OCI-LY3 (cell line): ENCODE measurements around the gene HOXA3.

ENCODE experiments used
- EZH2phosphoT487 ChIP-seq: fragments of 200-600 bp; shearing (Covaris generic); IDR thresholded peaks from 2 replicates; pipeline ENCODE4 v1.6.1; 2018; ENCODE audit warnings: antibody characterized with exemption, mixed run types, low read depth
- TF ChIP-seq, protein P1 (sequence below): fragments of 200-600, 300-600 bp; sonication (generic); IDR thresholded peaks from 2 replicates; pipeline ENCODE4 v1.5.1; 2014; ENCODE audit warnings: antibody characterized with exemption, low read length, low read depth

DNA sequence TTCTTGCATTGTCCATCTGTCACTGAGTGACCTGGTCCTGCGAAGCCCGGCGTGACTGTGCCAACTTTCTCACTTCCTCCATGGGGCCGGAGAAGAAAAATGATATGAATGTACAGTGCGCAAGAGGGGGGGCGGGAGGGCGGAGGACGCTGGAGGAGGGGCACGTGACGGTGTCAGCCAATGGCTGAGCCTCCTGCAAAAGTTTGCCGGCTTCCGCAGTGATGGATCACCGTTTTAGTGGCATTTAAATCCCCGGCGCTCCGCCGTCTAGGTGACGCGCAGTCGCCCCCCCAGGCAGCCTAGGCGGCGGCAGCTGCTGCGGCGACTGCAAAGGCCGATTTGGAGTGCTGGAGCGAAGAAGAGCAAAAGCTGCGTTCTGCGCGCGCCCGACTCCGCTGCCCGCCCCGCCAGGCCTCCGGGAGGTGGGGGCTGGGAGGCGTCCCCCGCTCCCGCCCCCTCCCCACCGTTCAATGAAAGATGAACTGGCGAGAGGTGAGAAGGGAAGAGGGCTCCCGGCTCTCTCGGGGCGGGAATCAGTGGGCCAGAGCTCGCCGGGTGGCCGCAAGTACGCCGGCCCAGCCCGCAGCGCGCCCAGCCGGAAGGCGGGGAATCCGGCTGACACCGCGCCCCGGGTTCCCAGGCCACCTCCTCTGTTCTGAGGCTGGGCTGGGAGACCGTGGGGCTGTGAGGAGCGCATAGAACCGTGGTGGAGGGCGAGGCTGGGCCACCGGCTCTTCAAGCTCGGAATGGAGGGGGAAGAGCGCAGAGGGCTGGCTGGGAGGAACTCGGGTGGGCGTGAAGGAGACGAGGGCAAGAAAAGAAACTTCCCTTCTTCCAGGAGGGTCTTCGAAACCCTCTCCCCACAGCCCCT, 56.3 kb downstream of the HOXA3 start, which contains the start of gene HOXA1:
- TF ChIP-seq, protein P1, sequence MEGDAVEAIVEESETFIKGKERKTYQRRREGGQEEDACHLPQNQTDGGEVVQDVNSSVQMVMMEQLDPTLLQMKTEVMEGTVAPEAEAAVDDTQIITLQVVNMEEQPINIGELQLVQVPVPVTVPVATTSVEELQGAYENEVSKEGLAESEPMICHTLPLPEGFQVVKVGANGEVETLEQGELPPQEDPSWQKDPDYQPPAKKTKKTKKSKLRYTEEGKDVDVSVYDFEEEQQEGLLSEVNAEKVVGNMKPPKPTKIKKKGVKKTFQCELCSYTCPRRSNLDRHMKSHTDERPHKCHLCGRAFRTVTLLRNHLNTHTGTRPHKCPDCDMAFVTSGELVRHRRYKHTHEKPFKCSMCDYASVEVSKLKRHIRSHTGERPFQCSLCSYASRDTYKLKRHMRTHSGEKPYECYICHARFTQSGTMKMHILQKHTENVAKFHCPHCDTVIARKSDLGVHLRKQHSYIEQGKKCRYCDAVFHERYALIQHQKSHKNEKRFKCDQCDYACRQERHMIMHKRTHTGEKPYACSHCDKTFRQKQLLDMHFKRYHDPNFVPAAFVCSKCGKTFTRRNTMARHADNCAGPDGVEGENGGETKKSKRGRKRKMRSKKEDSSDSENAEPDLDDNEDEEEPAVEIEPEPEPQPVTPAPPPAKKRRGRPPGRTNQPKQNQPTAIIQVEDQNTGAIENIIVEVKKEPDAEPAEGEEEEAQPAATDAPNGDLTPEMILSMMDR = peak; percentile 7; the same call in 1 of the 2 replicates
- TF ChIP-seq EZH2phosphoT487 = no peak
